Body of pancreas (tissue), 4 donors: ENCODE measurements around the gene PPP1R9B.

ENCODE experiments used
- POLR2A ChIP-seq, 3 donors: fragments of 450-650 bp; IDR thresholded peaks; one replicate each; pipeline ENCODE4 v1.6.1; 2016; ENCODE audit warnings: antibody characterized with exemption in 3 of 3, mild to moderate bottlenecking in 2 of 3
- TF ChIP-seq, protein P1 (sequence below), 7 experiments: fragments of 450-650 bp in 4 of 7; fragments of 200-600 bp in 3 of 7; sonication (generic) in 3 of 7; IDR thresholded peaks; one replicate each; pipeline ENCODE4 v1.5.1; 2016 to 2019; ENCODE audit warnings: antibody characterized with exemption in 7 of 7

GRCh38 chr17:50168319-50168718 is 17.8 kb upstream of the PPP1R9B start:
- TF ChIP-seq POLR2A (IDR thresholded peaks at IDR 0.05): no peak
- TF ChIP-seq, protein P1, sequence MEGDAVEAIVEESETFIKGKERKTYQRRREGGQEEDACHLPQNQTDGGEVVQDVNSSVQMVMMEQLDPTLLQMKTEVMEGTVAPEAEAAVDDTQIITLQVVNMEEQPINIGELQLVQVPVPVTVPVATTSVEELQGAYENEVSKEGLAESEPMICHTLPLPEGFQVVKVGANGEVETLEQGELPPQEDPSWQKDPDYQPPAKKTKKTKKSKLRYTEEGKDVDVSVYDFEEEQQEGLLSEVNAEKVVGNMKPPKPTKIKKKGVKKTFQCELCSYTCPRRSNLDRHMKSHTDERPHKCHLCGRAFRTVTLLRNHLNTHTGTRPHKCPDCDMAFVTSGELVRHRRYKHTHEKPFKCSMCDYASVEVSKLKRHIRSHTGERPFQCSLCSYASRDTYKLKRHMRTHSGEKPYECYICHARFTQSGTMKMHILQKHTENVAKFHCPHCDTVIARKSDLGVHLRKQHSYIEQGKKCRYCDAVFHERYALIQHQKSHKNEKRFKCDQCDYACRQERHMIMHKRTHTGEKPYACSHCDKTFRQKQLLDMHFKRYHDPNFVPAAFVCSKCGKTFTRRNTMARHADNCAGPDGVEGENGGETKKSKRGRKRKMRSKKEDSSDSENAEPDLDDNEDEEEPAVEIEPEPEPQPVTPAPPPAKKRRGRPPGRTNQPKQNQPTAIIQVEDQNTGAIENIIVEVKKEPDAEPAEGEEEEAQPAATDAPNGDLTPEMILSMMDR (IDR thresholded peaks at IDR 0.05): no peak
